Raji (cell line): Measurements from ENCODE around the gene PADI6.

ENCODE experiments used
- POLR2A ChIP-seq: IDR thresholded peaks from 2 replicates; pipeline ENCODE4 v1.6.1; 2011; ENCODE audit warnings: low read depth, low read length, control low read depth; ENCODE audit not compliant: insufficient read depth

The PADI6 gene

GRCh38 chr1:17437260-17437579, 65.2 kb downstream of the PADI6 start:
- TF ChIP-seq POLR2A = no peak

- TF ChIP-seq POLR2A = no peak
Measured at GRCh38 chr1:17437580-17438317, 65.8 kb downstream of the PADI6 start.

- TF ChIP-seq POLR2A = peak; percentile 76
Measured at GRCh38 chr1:17438318-17439249, 66.6 kb downstream of the PADI6 start.

DNA sequence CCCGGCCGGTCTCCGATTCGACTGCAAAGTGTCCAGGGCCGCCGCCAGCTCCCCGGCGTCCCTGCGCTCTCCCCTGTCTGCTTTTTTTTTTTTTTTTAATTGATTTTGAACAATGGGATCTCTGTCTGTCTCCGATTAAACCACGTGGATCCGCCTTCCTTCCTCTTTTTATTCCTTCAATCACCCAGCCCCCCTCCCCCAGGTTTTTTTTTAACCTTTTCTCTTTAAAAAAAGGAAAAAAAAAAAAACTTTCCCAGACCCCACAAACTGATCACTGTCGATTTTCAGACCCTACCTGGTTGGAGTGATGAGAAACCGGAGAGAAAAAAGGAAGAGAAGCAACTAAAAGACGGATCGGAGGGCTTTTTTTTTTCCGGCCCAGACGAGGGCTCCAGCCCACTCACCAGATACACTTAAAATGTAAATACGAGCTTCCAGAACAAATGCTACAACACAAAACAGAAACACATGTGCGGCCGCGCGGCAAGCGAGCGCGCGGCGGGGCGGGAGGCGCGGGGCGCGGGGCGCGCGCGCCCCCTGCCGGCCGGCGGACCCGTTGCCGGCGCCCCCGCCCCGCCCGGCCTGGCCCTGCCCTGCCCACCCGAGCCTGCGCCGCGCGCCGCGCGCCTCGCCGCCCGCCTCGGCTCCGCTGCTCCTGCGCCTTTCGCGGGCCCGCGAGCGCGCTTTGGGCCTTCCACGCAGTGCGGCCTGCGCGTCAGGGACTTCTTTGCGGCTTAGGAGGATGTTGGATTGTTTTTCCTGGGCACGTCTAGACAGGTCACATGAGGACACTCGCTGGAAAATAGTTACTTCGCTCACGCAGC, 67.5 kb downstream of the PADI6 start, which contains the start of gene RCC2:
Gene RCC2 (minus strand): TSS at position 428 of the 824 bp plus-strand sequence. CDS start 1,163 bp downstream, outside the sequence.
- peak; percentile 72 for TF ChIP-seq POLR2A

- TF ChIP-seq POLR2A = no peak
Measured at GRCh38 chr1:17440074-17440826, 68.3 kb downstream of the PADI6 start.

- no peak for TF ChIP-seq POLR2A
Measured at GRCh38 chr1:17440827-17441168, 68.8 kb downstream of the PADI6 start.

DNA sequence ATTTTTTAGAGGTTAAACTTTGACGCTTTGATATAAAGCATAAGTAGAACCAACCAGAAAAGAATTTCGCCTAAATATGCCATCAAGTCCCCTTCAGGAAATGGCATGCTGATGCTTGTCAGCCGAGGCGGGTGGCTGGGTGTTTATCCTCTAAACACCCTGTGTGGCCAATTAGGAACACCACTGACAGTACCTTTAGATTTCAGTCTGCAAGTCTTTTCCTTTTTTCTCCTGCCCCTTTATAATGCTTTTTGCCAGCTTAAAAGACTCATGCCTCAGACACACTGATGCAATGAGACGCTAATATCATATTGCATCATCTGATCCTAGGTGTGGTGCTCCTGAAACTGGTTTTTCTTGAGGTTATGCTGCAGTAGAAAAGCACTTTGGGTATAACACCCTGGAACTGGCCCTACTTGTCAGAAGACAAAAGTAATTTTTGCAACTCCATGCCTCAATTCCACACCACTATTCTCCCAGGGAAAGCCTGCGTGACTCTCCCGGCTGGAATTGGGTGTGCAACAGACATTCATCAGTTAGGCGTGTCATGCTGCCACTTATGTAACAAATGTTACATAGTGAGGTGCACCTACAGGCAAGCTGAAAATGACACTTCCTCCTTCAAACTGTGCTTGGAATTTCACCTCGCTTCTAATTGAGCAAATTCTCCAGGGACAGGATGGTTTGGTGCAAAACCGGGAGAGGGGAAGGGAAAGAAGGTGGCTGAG, 69.4 kb downstream of the PADI6 start:
- TF ChIP-seq POLR2A = no peak

GRCh38 chr1:17441993-17442357, 70.0 kb downstream of the PADI6 start:
- TF ChIP-seq POLR2A = no peak

DNA sequence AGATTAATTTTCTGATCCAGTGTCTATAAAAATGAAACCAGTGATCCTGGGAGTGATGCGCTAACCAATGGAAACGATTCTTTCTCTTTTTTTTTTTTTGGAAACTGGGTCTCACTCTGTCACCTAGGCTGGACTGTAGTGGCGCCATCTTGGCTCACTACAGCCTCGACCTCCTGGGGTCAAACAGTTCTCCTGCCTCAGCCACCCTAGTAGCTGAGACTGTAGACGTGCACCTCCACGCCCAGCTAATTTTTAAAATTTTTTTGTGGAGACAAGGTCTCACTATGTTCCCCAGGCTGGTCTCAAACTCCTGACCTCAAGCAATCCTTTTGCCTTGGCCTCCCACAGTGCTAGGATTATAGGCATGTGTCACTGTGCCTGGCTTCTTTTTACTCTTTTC, 70.8 kb downstream of the PADI6 start:
- no peak for TF ChIP-seq POLR2A

- TF ChIP-seq POLR2A = no peak
Measured at GRCh38 chr1:17447501-17447992, 75.6 kb downstream of the PADI6 start.
